NOMO-1 treated with dmso at 0.1 percent for 144 hours (cell line): ENCODE data around the gene HOXB5.

Experiments used
- DNase-seq: peaks from one replicate; lab custom pipeline; 2025; ENCODE audit not compliant: unreplicated experiment; lab: John Stamatoyannopoulos, UW

HOXB5 gene

DNA sequence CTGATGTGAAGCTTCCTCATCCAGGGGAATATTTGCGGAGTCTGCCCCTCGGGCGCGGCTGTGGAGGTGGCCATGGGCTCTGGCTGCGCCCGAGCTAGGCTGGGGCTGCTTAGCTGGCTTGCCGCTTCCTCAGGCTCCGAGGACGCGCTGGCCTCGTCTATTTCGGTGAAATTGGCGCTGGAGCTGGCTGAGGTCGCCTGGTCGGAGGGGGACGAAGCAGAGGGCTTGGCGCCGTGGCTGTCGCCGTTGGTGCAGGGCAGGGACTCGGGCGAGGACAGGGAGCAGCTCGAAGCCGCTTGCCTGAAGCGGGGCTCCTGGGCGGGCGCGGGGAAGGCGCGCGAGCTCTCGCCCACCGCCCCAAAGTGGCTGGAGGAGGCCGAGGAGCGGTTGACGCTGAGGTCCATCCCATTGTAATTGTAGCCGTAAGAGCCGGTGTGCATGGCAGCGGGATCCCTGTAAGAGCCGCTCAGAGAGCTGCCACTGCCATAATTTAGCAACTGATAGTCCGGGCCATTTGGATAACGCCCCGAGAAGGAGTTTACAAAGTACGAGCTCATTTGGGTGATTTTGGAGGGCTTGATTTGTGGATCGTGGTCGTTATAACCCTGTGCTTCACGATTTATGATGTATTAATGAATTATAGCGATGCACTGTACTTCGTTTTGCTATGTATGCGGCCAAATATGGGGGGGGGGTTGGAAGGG lies at the start of gene HOXB5:
Gene HOXB5 (minus strand): TSS at position 654 of the 704 bp plus-strand sequence. CDS start 97 bp downstream, at position 557.
- DNase-seq = no peak

DNA sequence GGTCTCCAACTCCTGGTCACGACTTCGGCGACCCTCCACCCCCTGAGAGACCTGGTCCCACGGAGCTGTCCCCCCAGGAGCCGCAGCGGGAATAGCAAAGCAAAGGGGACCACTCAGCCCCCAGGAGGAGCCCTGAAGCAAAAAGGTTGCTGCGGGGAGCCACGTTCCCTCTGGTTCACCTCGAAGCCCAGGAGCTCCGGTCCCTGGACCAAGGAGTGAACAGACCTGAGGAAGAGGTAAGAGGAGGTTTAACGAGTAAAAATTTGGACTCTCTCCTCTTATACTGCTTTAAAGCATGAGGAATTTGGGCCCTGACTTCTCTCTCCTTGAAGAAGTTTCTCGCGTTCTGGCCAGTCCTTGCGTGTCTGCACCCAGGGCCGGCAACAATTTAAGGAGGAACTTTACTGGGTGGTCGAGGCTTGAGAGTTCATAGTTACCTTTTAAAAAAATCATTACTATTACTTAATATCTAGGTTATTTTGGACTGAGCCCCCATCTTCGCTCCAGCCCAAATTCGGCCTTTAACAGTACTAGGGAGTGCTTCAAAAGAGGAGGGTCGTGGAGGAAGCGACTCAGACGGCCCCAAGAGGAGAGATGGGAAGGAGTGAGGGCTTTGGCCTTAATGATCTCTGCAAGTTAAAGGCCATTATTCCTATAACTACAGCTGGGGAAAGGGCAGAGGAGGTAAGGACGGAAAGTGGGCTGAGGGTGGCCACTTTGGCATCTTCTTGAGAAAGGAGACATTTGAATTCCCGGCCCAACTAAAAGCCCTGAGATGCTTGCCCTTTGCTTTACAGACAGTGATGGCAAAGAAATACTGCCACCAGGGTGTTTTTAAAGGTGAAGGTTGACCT lies 49.5 kb upstream of the HOXB5 start:
- DNase-seq = no peak

DNA sequence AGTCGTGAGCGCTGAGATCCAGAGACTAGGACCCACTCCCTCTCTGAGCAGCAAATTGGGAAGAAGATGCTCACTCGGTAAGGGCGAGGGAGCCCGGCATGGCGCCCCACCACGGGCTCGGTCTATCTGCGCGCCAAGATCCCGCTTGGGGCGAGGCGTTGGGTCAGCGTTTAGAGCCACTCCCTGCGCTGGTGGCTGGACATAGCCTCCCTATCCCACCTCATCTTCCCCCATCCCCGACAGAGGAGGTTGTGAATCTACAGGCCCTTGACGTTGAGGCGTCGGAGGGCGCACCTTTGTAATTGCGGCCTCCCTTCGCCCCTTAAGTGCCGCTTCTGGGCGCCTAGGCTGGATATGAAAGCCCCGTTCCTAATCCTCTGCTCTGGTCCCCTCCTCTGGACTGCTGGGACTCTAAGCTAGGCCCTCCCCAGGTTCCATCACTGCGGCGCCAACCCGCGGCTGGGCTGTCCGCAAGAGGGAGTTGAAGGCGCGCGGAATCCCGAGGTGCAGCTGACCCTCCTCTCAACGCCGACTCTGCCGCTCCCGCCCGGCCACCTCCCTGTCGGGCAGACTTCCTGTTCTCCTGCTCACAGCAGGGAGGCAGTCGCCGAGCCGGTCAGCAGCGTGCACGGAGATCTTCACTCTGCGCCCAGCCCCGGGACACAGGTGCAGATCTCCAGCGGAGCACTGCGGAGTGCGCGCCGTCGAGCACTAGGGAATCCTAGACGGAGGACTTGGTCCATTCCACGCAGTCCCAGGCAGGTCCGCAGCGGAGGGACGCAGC lies 48.7 kb upstream of the HOXB5 start:
- no peak for DNase-seq

DNA sequence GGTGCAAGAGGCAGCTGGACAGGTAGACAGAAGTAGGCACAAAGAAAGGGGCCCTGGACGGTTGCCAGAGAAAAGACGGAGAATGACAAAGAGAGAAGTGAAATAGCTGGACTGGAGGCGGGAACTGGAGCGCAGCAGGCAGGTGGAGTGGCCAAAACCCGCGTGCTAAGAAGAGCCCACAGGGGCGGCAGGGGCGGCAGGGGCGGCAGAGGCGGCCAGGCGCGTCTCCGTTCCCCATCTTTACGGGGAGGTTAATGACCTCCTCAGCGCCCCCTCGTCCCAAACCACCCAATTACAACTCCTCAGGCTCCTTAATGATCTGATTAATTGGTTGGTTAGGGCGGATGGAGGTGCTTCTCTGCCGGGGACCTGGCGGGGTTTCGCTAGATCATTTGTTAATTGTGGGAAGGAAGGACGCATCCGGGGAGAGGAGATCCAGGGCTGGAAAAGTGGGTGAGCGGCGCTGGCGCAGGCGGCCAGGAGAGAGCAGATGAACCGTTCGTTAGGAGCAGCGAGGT lies 48.0 kb upstream of the HOXB5 start:
- peak; percentile 12 for DNase-seq

DNA sequence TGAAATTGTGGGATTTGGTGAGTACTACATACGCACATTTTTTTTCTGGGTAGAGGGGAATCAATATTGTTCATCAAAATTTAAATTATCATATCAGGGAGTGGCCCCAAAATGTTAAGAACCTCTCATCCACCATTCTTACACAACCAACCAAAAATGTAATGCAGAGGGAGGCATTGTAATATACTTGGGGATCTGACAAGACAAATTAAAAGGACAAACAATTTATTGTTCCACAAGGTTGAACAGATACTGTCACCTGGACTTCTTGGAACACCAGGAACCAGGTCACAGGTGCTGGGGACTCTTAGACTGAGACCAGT lies 47.2 kb upstream of the HOXB5 start:
- DNase-seq = no peak

DNA sequence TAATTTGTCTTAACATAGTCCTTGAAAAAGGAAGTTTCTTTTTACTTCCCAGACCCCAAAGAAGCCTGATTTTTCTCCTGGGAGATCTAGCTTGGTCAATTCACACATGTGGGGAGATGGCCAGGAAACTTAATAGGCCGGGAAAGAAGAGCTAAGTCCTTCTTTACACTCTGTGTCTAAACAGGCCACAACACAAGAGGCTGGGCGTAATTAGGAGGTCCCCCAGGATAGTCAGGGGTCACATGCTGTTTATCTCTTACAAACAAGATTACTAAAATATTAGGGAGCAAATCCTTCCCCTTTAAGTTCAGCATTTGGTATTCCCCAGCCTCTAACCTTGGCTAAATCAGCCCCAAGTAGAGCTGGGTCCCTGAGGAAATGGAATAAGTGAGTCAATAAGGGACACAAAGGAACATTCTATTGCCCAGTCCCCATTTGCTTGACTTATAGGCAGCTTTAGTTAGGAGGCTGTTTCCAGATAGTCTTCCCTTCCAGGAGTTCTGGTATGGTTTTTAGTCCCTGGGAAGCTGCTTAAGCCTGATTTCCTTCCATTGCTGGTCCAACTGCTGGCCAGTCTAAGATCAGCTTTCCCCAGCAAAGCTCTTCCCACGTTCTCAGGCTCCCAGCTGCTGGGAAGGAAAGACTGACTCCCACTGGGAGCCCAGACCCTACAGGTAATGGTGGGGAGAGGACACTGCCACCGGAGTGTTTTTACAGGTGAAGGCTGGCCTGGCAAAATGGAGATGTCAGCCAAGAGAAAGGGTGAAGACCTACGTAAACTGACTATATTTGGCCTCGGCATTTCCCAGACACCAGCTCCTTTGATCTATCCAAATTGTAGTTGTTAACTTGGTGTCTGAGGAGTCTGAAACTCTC lies 46.6 kb upstream of the HOXB5 start:
- DNase-seq = no peak

DNA sequence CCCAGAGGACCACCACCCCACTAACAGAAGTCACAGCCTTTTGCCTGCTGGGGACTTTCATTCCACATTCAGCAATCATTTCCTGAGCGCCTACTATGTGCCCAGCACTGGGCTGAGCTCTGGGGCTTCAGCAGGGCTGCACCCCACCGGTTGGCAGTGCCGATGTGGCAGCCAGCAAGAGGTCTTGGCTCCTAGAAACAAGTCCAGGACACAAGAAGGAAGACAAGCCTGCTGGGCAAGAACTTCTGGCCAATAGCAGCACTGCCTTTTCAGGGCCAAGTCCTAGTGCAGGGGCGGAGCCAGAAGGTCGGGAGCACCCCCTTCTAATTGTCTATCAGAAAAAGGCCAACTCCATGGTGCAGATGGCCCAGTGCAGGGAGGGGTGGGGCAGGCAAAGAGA lies 45.6 kb upstream of the HOXB5 start:
- no peak for DNase-seq

DNA sequence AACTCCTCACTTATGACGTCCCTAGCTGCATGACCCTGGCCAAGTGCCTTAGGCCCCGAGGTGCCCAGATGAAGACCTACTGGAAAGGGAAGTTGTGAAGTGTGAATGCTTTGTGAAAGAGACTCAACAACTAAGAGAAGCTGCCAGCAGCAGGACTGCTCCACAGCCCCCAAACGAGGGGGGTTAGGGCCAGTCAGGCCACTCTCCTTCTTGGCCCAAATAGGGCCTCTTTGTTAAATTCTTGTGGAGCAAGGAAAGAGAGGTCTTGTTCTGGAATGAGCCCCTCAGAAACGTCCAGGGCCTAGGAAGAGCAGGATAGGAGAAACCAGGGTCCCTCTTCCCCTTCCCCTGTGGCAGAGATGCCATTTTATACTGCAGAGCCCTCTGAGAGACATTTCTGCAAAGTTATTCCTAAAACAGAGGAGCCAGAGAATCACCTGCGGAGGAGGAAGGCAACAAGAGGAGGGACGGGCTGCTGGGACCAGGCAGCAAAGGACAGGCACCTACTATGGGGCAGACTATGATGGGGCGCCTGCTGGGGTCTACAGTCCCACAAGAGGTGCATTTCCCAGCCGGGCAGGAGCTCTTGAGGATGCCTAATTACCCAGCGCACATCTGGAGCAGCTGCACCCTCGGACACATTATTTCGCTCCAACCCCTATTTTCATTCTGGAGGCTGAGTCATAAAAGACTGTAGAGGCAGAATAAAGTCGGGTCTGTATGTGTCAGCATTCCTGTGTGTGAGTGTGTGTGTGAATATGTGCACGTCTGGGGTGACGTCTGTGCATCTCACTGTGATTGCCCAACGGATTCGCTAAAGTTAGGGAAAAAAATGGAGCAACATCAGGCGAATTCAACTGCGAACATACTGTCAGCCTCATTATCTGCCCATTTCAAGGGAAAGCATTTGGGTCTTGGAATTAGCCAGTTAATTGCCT lies 44.0 kb upstream of the HOXB5 start:
- DNase-seq = no peak

DNA sequence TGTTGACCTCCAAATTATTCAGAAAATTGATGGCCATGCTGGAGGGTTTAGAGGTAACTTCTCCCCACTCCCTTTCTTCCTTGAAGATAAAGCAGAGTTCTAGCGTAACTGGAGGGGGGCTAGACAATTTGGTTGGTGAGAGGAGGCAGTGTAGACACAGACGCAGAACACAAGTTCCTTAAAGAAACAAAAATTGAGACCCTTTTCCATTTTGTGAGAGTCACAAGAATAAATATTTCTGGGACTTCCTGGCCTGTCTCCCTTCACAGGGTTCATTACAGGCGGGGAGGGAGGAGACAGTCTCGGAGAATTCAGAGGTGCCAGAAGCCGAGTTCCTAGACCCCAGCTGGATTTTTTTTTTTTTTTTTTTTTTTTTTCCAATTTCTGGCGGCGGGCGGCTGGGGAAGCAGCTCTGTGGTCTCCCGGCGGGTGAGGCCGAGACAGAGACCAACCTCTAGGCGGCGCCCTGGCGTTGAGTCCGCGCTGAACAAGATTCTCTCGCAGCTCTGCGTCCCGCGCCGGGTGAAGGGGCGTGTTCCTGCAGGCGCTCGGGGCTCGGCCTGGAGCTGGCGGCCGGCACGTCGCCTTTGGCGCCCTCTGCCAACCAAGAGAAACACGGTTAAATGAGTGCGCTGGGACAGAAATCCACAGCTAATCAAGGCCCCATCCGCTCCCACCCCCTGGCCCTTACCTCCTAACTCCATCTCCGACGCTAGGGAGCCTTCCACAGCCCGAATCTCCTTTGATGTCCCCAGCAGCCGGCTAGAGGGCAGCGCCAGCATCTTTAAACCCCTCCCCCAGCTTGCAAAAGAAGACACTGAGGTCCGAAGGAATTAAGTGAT lies 42.8 kb upstream of the HOXB5 start:
- peak; percentile 55 for DNase-seq

DNA sequence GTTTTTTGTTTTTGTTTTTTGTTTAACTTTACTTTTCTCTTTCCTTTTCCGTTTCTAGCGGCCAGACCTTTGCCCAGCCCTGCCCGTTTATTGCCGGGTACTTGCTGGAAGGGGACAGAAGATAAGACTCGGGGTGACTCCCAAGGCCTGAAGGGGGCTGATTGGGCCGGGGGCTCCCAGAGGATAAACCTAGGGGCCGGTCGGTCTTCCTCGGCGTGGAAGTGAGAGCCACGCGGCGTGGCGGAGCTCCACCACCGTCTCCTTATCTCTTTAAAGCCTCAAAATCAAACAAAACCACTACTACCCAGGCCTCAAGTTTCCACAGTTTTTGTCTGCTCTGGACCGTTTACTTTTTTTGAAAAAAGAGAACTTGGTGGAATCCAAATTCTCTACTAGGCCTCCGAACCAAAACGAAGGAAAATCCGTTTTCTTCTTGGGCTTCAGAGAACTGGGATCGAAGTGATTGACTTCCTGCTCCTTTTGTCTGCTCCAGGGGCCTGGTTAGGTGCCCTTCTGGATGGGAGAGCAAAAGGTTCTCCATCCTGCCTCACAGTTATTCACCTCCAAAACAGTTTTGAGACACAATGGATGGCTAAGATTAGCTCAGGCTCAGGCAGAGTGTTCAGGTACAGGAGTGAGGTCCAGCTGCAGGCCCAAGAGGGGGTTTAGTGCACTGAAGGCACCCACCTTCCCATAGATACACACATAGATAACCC lies 41.1 kb upstream of the HOXB5 start:
- DNase-seq = no peak

DNA sequence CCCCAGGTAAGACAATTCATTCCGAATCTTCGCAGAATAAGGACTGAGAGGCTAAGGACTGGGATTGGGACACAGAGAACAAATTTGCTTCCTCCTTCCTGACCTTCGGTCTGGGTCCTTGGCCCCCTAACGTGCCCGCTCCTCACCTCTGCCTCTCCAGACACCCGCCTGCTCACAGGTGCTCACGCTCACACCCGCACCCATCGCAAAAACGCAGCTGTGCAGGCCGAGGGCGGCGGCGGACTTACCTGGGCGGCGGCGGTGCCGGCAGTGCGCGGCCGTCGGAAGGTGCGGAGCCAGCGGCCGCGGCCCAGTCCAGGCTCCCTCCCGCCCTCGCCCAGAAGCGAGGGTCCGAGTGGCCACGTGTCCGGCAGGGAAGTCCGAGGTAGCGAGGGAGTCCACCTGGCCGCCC lies 39.7 kb upstream of the HOXB5 start:
- no peak for DNase-seq

DNA sequence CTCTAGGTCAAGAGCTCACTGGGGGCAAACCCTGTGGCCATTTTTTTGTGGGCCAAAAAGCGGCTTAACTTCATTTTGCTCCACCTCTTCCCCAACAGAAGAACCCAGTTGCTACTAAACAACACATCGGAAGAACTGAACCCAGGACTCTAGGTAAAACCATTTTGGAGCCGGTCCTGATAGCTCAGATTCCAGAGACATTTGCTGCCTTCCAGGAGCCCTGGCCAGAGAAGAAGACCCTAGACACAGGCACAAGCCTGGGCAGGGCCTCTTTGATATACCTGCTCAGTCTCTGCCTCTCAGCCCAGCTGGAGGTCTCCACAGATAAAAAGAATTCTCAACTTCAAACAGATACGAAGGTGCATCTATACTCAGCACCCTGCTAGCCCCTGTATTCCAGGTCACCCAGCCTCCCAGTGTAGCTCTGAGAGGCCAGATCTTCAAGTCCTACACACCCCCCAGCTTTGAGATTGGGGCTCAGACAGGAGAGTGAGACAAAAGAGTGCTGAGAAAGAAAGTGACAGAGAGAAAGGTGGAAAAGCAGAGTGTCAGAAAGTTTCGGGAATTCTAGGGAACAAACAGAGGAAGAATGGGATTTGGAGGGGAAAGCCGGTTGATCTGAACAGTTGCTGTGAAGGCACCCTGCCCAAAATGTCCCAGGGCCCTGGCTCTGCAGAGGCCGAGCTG lies 39.1 kb upstream of the HOXB5 start:
- no peak for DNase-seq

DNA sequence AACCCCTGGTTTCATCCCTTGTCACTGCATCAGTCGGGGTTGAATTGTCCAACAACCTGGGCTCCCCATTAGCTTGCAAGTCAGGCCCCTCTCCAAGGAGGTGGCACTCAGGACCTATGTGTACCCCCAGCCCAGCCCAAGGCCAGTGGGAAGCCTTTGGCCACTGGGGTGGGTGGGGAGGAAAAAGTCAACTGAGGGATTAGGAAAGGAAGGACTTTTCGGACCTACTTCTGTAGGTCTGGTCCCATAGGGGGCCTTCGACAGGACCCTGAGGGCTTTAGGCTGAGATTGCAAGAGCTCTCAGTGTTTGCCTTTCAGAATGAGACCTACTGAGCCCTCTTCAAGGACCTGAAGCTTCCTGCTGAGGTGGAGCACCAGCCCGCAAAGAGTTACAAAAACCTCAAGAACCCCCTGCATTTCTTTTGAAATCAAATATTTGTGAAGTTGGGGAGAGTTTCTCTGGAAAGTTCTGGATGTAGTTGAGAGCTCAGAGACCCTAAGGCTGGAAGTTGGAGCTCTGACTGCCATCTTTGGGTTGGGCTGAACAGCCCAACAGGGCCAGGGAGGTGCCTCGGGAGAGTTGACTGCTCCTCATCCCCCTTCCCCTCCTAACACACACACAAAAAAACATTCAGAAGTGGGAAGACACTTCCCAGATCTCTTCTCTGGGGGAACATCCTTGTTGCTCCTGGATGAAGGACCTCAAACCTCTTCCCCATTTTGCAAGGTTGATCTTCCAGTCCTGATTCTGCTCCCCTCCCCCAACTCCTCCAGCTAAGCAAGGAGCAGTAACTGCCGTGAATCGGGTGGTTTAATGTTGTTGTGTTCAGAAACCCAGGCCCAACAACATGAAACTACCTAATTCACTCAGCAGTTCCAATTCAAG lies 38.4 kb upstream of the HOXB5 start:
- no peak for DNase-seq

DNA sequence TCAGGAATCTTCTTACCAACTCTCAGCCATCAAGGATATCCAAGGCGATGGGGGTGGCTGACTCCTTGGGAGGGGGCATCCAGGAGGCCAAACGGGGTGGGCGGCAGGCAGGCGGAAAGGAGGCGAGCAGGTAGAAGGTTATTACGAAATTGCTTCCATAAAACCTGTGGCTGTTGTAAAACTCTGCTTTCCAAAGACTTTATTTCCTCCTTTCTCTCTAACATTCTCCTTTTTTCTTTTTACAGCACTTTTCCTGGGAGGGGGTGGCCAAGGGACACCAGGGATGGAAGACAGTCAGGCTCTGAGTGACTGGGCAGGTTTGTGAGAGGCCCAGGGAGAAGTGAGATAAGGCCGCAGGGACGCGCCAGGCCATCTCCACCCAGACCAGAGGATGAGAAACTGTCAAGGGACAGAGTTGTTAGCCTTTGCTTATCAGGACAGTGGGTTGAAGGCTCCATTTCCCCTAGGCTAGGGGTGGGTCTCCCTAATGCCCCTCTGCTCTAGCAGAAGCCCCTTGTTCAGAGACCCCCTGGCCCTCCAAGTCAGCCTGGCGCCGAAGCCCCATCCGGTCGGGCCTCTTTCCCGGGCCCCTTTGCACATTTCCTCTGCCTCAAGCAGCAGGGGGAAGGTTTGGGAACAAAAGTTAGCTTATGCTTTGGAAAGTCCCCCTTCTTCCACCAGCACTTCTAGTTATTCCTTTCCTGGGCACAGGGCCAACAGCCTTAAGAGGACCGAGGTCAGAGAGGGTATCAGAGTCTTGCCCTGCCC lies 37.5 kb upstream of the HOXB5 start:
- no peak for DNase-seq

DNA sequence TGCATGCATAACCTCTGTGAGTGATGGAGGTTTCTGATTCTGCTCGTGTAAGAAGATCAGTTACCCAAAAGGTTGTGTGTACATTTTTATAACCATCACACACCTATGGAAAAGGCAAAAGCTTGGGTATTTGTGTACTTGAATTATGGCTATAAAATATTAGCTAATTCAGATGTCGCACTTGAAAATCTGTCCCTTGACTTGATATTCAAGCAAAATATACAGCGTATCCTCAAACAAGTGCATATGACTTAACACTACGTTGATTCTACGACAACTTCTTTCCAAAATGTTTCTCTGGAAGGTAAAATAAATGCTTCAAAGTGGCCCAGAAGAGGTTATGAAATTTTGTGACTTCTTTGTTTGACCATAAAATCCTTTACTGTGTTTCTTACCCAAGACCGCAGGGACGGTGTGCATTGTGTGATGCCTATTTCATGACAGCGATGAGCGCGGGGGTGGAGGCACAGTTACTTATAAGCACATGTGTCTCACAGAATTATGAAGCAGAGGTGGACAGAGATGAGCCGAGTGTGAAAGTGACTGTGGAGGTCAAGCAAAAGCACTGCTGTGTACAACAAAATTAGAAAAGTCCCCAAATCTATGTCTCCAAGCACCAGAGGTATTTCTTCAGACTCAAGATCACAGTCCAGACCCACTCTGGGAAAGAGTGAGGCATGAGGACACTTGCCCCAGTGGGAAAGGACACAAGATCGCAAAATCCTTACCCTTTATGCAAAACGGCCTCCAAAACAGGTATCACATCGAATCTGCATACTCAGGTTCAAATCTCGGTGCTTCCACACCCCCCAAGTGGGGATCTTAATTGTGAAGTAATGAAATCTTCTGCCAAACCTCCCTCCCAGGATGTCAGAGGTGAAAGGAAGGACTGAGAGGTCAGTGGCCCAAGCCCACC lies 36.7 kb upstream of the HOXB5 start:
- DNase-seq = no peak
